ENCODE measurements around the gene MTHFD1L. TPM values are rescaled to one million over a fixed set of nuclear protein-coding genes. Genes with fewer than 3 reads are reported as not detected.

The MTHFD1L gene
- total and polyA plus RNA-seq, 2 donors (not counting 3 experiments of a cell fraction or from before 2014, with no cell fraction given) = 40.2 to 120 TPM

- DNase-seq (ENCODE audit: low read depth, low spot score) = no peak
- intact Hi-C loops (cut with micrococcal nuclease) (no loop called here), dilution Hi-C loops (cut with MboI; ENCODE audit: extremely low pct_ligation_motif_present, low sequenced_read_pairs) (no loop called here)
- POLR2A ChIA-PET = no interaction called here
- no peak for FAIRE-seq
- Histone ChIP-seq H3K9ac (replicated peaks; ENCODE audit: extremely low read depth, insufficient read depth, low read length) (no peak overlapping the region), H3K9me1 (replicated peaks; ENCODE audit: control insufficient read depth, extremely low read depth, insufficient read depth, low read length) (no peaks in the 10 kb centered on the region), H2AFZ (ENCODE audit: low read depth, low read length) (no peak overlapping the region), H3K4me2 (ENCODE audit: insufficient read depth, low read length) (no peak overlapping the region), H3K9me3 (replicated peaks; ENCODE audit: control insufficient read depth, insufficient read depth, low read length) (no peaks in the 10 kb centered on the region), H3K27me3 (ENCODE audit: control insufficient read depth in 2 of 2, insufficient read depth in 2 of 2, low read length in 2 of 2) (no peaks in the 10 kb centered on the region), H3K27ac (ENCODE audit: insufficient read depth, low read depth, low read length) (no peak overlapping the region), H3K79me2 (ENCODE audit: control insufficient read depth, insufficient read depth, low read length) (peaks cover 13% of the 10 kb centered on the region), H4K20me1 (replicated peaks; ENCODE audit: control insufficient read depth, extremely low read depth, insufficient read depth, low read length) (no peaks in the 10 kb centered on the region), H3K4me1 (ENCODE audit: control insufficient read depth, extremely low read depth, insufficient read depth, low read length) (peaks cover 28% of the 10 kb centered on the region), H3K36me3 (ENCODE audit: control insufficient read depth in 2 of 2, extremely low read depth in 1 of 2, insufficient read depth in 2 of 2, low read length in 2 of 2) (peaks cover 0 to 4% of the 10 kb centered on the region in 2 experiments), H3K4me3 (replicated peaks in 1 of 3; ENCODE audit: insufficient read depth in 1 of 3, low read depth in 1 of 3, low read length in 3 of 3) (no peak overlapping the region)
- no TSS peak for BruUV-seq (replicated peaks)
- CTCF ChIA-PET = interaction anchor here (1.6 kb wide), 1 partner anchor 8 kb away, joined by 5 read pairs; no protein-coding TSS in a partner anchor
- TF ChIP-seq FOS (IDR thresholded peaks at IDR 0.05; ENCODE audit: borderline replicate concordance, insufficient read depth, low read length) (no peak), JUN (IDR thresholded peaks at IDR 0.05; ENCODE audit: borderline replicate concordance, insufficient read depth, insufficient read length, low read depth) (no peak), GATA2 (IDR thresholded peaks at IDR 0.05; ENCODE audit: insufficient read depth, insufficient read length, low read depth, low read length) (no peak), CTCF (IDR thresholded peaks at IDR 0.05; ENCODE audit: extremely low read depth in 1 of 2, insufficient read depth in 1 of 2, low read depth in 1 of 2, low read length in 2 of 2) (no peak), POLR2A (IDR thresholded peaks at IDR 0.05; ENCODE audit: low read depth, low read length) (no peak), MYC (IDR thresholded peaks at IDR 0.05; ENCODE audit: low read depth, low read length) (no peak), POLR2AphosphoS5 (IDR thresholded peaks at IDR 0.05; ENCODE audit: insufficient read depth, low read depth, low read length) (no peak), EZH2 (IDR thresholded peaks at IDR 0.05; ENCODE audit: borderline replicate concordance, low read depth, low read length, severe bottlenecking) (no peak), MAX (IDR thresholded peaks at IDR 0.05; ENCODE audit: insufficient read depth, insufficient read length) (no peak)
Measured at GRCh38 chr6:151073701-151074100, 208.2 kb downstream of the MTHFD1L start.
